HepG2 (cell line): ENCODE data around the gene ARHGEF1. TPM values are rescaled to one million over a fixed set of nuclear protein-coding genes. Genes with fewer than 3 reads are reported as not detected.

Experiments
- ASH2L ChIP-seq: fragments of 300-600, 200-600 bp; sonication (generic); IDR thresholded peaks from 2 replicates; pipeline ENCODE4 v1.7.0; 2017; ENCODE audit warnings: low read depth, mild to moderate bottlenecking, moderate library complexity, mixed read lengths, low read length; ENCODE audit not compliant: insufficient read length
- CERS6 ChIP-seq: sonication (generic); formaldehyde crosslinking; IDR thresholded peaks from 2 replicates; pipeline ENCODE4 v1.5.0; 2020; ENCODE audit warnings: missing genetic modification reagents
- ESRRA ChIP-seq: sonication (generic); formaldehyde crosslinking; IDR thresholded peaks from 2 replicates; pipeline ENCODE4 v1.5.1; 2020; ENCODE audit warnings: mild to moderate bottlenecking, low read depth, missing genetic modification reagents
- HIVEP1 ChIP-seq: sonication (generic); formaldehyde crosslinking; IDR thresholded peaks from 2 replicates; pipeline ENCODE4 v1.4.0; 2020; ENCODE audit warnings: mild to moderate bottlenecking, missing genetic modification reagents
- KAT7 ChIP-seq: IDR thresholded peaks from 2 replicates; pipeline ENCODE4 v1.6.1; 2018; ENCODE audit warnings: borderline replicate concordance, missing compliant biosample characterization
- KMT2B ChIP-seq: IDR thresholded peaks from 2 replicates; pipeline ENCODE4 v1.6.1; 2016; ENCODE audit warnings: missing genetic modification reagents, missing compliant biosample characterization
- MED13 ChIP-seq: sonication (generic); formaldehyde crosslinking; IDR thresholded peaks from 2 replicates; pipeline ENCODE4 v1.5.0; 2020; ENCODE audit warnings: missing genetic modification reagents
- PAX8 ChIP-seq: sonication (generic); formaldehyde crosslinking; IDR thresholded peaks from 2 replicates; pipeline ENCODE4 v1.8.0; 2022; ENCODE audit warnings: mild to moderate bottlenecking, missing genetic modification reagents, borderline replicate concordance
- RBFOX2 ChIP-seq: fragments of 200-400 bp; formaldehyde crosslinking; IDR thresholded peaks from 2 replicates; pipeline ENCODE4 v1.6.1; 2017; ENCODE audit warnings: low read depth, mild to moderate bottlenecking, low read length
- TOPORS ChIP-seq: sonication (generic); formaldehyde crosslinking; IDR thresholded peaks from 2 replicates; pipeline ENCODE4 v1.8.0; 2023; ENCODE audit warnings: mild to moderate bottlenecking, missing genetic modification reagents
- ZKSCAN1 ChIP-seq: fragments of 150-350 bp; IDR thresholded peaks from 2 replicates; pipeline ENCODE4 v1.6.1; 2014; ENCODE audit warnings: low read length
- ZKSCAN5 ChIP-seq: sonication (generic); formaldehyde crosslinking; IDR thresholded peaks from 2 replicates; pipeline ENCODE4 v1.5.1; 2020; ENCODE audit warnings: mild to moderate bottlenecking, missing genetic modification reagents
- ZNF180 ChIP-seq: sonication (generic); formaldehyde crosslinking; IDR thresholded peaks from 2 replicates; pipeline ENCODE4 v1.4.0; 2020; ENCODE audit warnings: low read depth, missing genetic modification reagents, borderline replicate concordance
- ZNF451 ChIP-seq: sonication (generic); formaldehyde crosslinking; IDR thresholded peaks from 2 replicates; pipeline ENCODE4 v1.5.0; 2020; ENCODE audit warnings: mild to moderate bottlenecking, missing genetic modification reagents
- ZNF770 ChIP-seq: sonication (generic); formaldehyde crosslinking; IDR thresholded peaks from 2 replicates; pipeline ENCODE4 v1.5.0; 2020; ENCODE audit warnings: mild to moderate bottlenecking, missing genetic modification reagents
- ZNF839 ChIP-seq: sonication (generic); formaldehyde crosslinking; IDR thresholded peaks from 2 replicates; pipeline ENCODE4 v1.4.0; 2020; ENCODE audit warnings: missing genetic modification reagents, mild to moderate bottlenecking, borderline replicate concordance
- polyA plus RNA-seq, 8 experiments: library from polyadenylated mRNA; depleted of rRNA in 3 of 8; stranded (reverse) in 7 of 8; unstranded in 1 of 8; fragments of >200 nt; fragmentation: Illumina TruSeq in 4 of 8; extraction: Trizol in 4 of 8; gene quantifications; 2 replicates each; pipeline versions ENCODE4 v1.2.1 to v1.2.3, GENCODE V29; 2011 to 2016; ENCODE audit warnings: low read depth in 4 of 8, missing spikeins in 1 of 8, mixed read lengths in 1 of 8; ENCODE audit not compliant: insufficient read depth in 1 of 8
- total RNA-seq, 5 experiments: library from RNA; depleted of rRNA; stranded (reverse); fragments of >200 nt; fragmentation: Illumina TruSeq; extraction: Trizol; gene quantifications; 2 replicates each; pipeline ENCODE4 v1.2.3, GENCODE V29; 2016; ENCODE audit warnings: low read depth in 1 of 5
- TF ChIP-seq, protein P1 (sequence below): sonication (generic); formaldehyde crosslinking; IDR thresholded peaks from 2 replicates; pipeline ENCODE4 v1.4.0; 2020; ENCODE audit warnings: missing genetic modification reagents
- TF ChIP-seq, protein P2 (sequence below): sonication (generic); formaldehyde crosslinking; IDR thresholded peaks from 2 replicates; pipeline ENCODE4 v1.4.0; 2020; ENCODE audit warnings: missing genetic modification reagents, borderline replicate concordance
- TF ChIP-seq, protein P3 (sequence below): sonication (generic); formaldehyde crosslinking; IDR thresholded peaks from 2 replicates; pipeline ENCODE4 v1.4.0; 2020; ENCODE audit warnings: mild to moderate bottlenecking, missing genetic modification reagents

Gene ARHGEF1
- total and polyA plus RNA-seq, 2 of the 13 experiments (the other 11 are each of a cell fraction or from before 2014, with no cell fraction given): 33.7 to 34.7 TPM

DNA sequence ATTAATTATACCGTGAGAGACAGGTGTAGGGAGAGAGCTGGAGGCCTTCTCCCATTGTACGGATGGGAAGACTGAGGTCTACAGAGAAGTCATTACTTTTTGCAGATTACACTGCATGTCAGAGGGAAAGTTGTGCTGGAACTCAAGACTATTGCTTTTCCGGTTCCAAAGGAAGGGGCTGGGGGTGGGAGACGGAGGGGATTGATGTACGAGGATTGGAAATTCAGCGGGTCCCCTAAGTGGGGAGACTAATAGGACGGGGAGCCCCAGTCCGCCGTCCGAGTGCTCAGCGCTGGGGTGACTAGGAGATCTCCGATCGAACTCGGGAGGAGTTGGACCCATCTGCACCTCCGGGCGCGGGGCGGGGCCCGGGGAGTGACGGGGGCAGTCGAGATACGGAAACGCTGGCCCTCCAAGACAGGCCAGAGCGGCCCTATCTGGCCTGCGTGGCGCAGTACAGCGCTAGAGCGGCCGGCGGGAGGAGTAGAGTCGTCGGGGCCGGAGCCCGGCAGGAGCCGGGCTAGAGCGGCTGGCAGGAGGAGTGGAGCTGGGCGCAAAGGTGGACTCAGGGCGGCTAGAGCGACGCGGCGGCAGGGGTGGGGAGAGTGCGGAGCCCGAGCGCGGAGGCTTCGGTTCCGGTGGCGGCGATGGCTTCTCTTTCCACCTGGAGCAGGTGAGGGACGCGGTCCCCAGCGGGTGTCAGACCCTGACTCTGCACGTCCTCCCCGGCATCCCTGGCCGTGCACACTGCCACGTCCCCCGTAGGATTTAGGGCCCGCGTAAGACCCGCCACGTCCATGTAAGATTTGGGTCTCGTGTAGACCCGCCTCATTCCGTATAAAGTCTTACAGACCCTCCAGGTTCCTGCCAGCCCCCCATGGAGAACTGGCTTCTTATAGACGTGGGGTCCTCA lies 1.1 kb downstream of the ARHGEF1 start (continued):
- TF ChIP-seq ZKSCAN5 (no peak), ZNF180 (no peak), KMT2B (CRISPR knock-in tag) (peak; percentile 77; the same call in 1 of the 2 replicates), MED13 (CRISPR knock-in tag) (peak; percentile 87; the same call in 1 of the 2 replicates), ESRRA (CRISPR knock-in tag) (no peak), ZNF451 (CRISPR knock-in tag) (0 out of 2 replicates have a peak, but pooled peaks have one; percentile 48), CERS6 (no peak), ZNF839 (CRISPR knock-in tag) (no peak), ZKSCAN1 (peak; percentile 11; the same call in 1 of the 2 replicates), PAX8 (CRISPR knock-in tag) (no peak), RBFOX2 (peak; percentile 90), ZNF770 (CRISPR knock-in tag) (peak; percentile 67; the same call in 1 of the 2 replicates), TOPORS (CRISPR knock-in tag) (no peak), ASH2L (peak; percentile 78), KAT7 (CRISPR knock-in tag) (peak; percentile 95; the same call in 1 of the 2 replicates), HIVEP1 (CRISPR knock-in tag) (no peak; the same call in 1 of the 2 replicates)
- TF ChIP-seq, protein P1, sequence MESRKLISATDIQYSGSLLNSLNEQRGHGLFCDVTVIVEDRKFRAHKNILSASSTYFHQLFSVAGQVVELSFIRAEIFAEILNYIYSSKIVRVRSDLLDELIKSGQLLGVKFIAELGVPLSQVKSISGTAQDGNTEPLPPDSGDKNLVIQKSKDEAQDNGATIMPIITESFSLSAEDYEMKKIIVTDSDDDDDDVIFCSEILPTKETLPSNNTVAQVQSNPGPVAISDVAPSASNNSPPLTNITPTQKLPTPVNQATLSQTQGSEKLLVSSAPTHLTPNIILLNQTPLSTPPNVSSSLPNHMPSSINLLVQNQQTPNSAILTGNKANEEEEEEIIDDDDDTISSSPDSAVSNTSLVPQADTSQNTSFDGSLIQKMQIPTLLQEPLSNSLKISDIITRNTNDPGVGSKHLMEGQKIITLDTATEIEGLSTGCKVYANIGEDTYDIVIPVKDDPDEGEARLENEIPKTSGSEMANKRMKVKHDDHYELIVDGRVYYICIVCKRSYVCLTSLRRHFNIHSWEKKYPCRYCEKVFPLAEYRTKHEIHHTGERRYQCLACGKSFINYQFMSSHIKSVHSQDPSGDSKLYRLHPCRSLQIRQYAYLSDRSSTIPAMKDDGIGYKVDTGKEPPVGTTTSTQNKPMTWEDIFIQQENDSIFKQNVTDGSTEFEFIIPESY: peak; percentile 43; the same call in 1 of the 2 replicates
- TF ChIP-seq, protein P2, sequence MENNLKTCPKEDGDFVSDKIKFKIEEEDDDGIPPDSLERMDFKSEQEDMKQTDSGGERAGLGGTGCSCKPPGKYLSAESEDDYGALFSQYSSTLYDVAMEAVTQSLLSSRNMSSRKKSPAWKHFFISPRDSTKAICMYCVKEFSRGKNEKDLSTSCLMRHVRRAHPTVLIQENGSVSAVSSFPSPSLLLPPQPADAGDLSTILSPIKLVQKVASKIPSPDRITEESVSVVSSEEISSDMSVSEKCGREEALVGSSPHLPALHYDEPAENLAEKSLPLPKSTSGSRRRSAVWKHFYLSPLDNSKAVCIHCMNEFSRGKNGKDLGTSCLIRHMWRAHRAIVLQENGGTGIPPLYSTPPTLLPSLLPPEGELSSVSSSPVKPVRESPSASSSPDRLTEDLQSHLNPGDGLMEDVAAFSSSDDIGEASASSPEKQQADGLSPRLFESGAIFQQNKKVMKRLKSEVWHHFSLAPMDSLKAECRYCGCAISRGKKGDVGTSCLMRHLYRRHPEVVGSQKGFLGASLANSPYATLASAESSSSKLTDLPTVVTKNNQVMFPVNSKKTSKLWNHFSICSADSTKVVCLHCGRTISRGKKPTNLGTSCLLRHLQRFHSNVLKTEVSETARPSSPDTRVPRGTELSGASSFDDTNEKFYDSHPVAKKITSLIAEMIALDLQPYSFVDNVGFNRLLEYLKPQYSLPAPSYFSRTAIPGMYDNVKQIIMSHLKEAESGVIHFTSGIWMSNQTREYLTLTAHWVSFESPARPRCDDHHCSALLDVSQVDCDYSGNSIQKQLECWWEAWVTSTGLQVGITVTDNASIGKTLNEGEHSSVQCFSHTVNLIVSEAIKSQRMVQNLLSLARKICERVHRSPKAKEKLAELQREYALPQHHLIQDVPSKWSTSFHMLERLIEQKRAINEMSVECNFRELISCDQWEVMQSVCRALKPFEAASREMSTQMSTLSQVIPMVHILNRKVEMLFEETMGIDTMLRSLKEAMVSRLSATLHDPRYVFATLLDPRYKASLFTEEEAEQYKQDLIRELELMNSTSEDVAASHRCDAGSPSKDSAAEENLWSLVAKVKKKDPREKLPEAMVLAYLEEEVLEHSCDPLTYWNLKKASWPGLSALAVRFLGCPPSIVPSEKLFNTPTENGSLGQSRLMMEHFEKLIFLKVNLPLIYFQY (CRISPR knock-in tag): peak; percentile 79
- TF ChIP-seq, protein P3, sequence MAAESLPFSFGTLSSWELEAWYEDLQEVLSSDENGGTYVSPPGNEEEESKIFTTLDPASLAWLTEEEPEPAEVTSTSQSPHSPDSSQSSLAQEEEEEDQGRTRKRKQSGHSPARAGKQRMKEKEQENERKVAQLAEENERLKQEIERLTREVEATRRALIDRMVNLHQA (CRISPR knock-in tag): no peak
